Neutrophil (primary cell): ENCODE measurements around the gene OSBPL2.

Experiments used
- H3K27ac ChIP-seq: fragments of 200-600 bp; sonication (generic); 2 replicates; pipeline ENCODE4 v1.5.1; 2016; ENCODE audit warnings: mild to moderate bottlenecking, moderate library complexity
- H3K27me3 ChIP-seq: fragments of 200-600 bp; sonication (generic); 2 replicates; pipeline ENCODE4 v1.6.0; 2016; ENCODE audit warnings: mild to moderate bottlenecking
- H3K36me3 ChIP-seq: fragments of 200-600 bp; sonication (generic); 2 replicates; pipeline ENCODE4 v1.5.1; 2017
- H3K4me1 ChIP-seq, 2 experiments: fragments of 200-600 bp in 1 of 2; sonication (generic) in 1 of 2; 1 replicate in 1 of 2; 2 replicates in 1 of 2; pipeline versions ENCODE4 v1.5.1 to v1.6.1; 2013 to 2016; ENCODE audit warnings: low read depth in 1 of 2, low read length in 1 of 2, mild to moderate bottlenecking in 1 of 2, moderate library complexity in 1 of 2; ENCODE audit not compliant: control insufficient read depth in 1 of 2, insufficient read depth in 1 of 2
- H3K4me3 ChIP-seq, 2 experiments: fragments of 200-600 bp in 1 of 2; sonication (generic) in 1 of 2; 1 replicate in 1 of 2; 2 replicates in 1 of 2; pipeline ENCODE4 v1.5.1; 2013 to 2016; ENCODE audit warnings: low read depth in 1 of 2, low read length in 1 of 2, mild to moderate bottlenecking in 1 of 2, moderate library complexity in 1 of 2
- H3K9me3 ChIP-seq: fragments of 200-600 bp; sonication (generic); 2 replicates; pipeline ENCODE4 v1.5.1; 2016
- TF ChIP-seq, protein P1 (sequence below): fragments of 200-600 bp; sonication (generic); IDR thresholded peaks from 2 replicates; pipeline ENCODE4 v1.5.1; 2016; ENCODE audit warnings: antibody characterized with exemption

Gene OSBPL2

GRCh38 chr20:62220666-62221568, 17.4 kb upstream of the OSBPL2 start:
- Histone ChIP-seq H3K36me3 (no peaks in the 10 kb centered on the region), H3K9me3 (no peaks in the 10 kb centered on the region), H3K4me1 (peaks cover 4 to 13% of the 10 kb centered on the region in 2 experiments), H3K27ac (no peak overlapping the region), H3K4me3 (peak overlapping the region in 1 of 2 experiments; percentile 34), H3K27me3 (peaks cover 99% of the 10 kb centered on the region)
- TF ChIP-seq, protein P1, sequence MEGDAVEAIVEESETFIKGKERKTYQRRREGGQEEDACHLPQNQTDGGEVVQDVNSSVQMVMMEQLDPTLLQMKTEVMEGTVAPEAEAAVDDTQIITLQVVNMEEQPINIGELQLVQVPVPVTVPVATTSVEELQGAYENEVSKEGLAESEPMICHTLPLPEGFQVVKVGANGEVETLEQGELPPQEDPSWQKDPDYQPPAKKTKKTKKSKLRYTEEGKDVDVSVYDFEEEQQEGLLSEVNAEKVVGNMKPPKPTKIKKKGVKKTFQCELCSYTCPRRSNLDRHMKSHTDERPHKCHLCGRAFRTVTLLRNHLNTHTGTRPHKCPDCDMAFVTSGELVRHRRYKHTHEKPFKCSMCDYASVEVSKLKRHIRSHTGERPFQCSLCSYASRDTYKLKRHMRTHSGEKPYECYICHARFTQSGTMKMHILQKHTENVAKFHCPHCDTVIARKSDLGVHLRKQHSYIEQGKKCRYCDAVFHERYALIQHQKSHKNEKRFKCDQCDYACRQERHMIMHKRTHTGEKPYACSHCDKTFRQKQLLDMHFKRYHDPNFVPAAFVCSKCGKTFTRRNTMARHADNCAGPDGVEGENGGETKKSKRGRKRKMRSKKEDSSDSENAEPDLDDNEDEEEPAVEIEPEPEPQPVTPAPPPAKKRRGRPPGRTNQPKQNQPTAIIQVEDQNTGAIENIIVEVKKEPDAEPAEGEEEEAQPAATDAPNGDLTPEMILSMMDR, result no peak

- no peak overlapping the region for H3K4me3 ChIP-seq
- H3K27me3 ChIP-seq, result peaks cover 99% of the 10 kb centered on the region
- H3K9me3 ChIP-seq, result no peaks in the 10 kb centered on the region
- no peaks in the 10 kb centered on the region for H3K36me3 ChIP-seq
- peaks cover 4 to 13% of the 10 kb centered on the region in 2 experiments for H3K4me1 ChIP-seq
- TF ChIP-seq, protein P1, result no peak
- no peak overlapping the region for H3K27ac ChIP-seq
Measured at GRCh38 chr20:62222266-62222850, 16.0 kb upstream of the OSBPL2 start.

DNA sequence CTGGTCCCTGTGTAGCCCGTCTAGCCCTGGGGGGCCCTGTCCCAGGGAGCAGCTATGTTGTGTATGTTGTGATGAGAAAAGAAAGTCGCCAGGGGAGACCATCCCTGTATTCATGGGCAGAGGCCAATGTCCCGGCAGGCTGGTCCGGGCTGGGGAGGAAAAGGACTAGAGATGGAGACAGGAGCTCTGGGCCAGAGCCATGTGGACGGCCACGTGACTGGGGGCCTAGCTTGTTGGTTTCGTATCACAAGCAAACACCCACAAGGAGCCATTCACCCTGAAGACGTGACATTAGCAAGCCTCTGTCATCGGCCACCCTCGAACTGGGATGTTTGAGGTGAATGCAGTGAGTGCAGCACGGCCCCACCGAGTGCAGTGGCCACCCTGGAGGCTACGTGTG, 15.3 kb upstream of the OSBPL2 start:
- H3K4me3 ChIP-seq, result no peak overlapping the region
- TF ChIP-seq, protein P1, result no peak
- H3K36me3 ChIP-seq, result no peaks in the 10 kb centered on the region
- H3K27ac ChIP-seq, result no peak overlapping the region
- no peaks in the 10 kb centered on the region for H3K9me3 ChIP-seq
- peaks cover 99% of the 10 kb centered on the region for H3K27me3 ChIP-seq
- peaks cover 4 to 13% of the 10 kb centered on the region in 2 experiments for H3K4me1 ChIP-seq

GRCh38 chr20:62223571-62223970, 14.8 kb upstream of the OSBPL2 start:
- no peak overlapping the region for H3K4me3 ChIP-seq
- H3K27ac ChIP-seq, result no peak overlapping the region
- H3K9me3 ChIP-seq, result no peaks in the 10 kb centered on the region
- H3K36me3 ChIP-seq, result no peaks in the 10 kb centered on the region
- H3K27me3 ChIP-seq, result peaks cover 99% of the 10 kb centered on the region
- TF ChIP-seq, protein P1, result no peak
- H3K4me1 ChIP-seq, result peaks cover 4 to 13% of the 10 kb centered on the region in 2 experiments

GRCh38 chr20:62224113-62224855, 14.0 kb upstream of the OSBPL2 start:
- Histone ChIP-seq H3K4me1 (peaks cover 3 to 8% of the 10 kb centered on the region in 2 experiments), H3K27ac (no peak overlapping the region), H3K9me3 (no peaks in the 10 kb centered on the region), H3K36me3 (no peaks in the 10 kb centered on the region), H3K27me3 (peaks cover 95% of the 10 kb centered on the region), H3K4me3 (no peak overlapping the region)
- TF ChIP-seq, protein P1, result no peak
